Astrocyte of the hippocampus (primary cell): ENCODE data around the gene OR6P1.

Experiments used
- DNase-seq: peaks from one replicate; pipeline ENCODE4 v3.0.0; 2011; ENCODE audit warnings: low read depth, low spot score

Gene OR6P1

GRCh38 chr1:158516966-158517365, 53.4 kb downstream of the OR6P1 start:
- no peak for DNase-seq
